HG03039 (cell line): ENCODE data around the gene ANKRD60.

Experiments
- ATAC-seq: cut with Tn5 transposase; IDR thresholded peaks from one replicate; pipeline ENCODE4 v1.9.1; 2021; ENCODE audit warnings: mild to moderate bottlenecking, moderate library complexity; ENCODE audit not compliant: unreplicated experiment

The ANKRD60 gene

DNA sequence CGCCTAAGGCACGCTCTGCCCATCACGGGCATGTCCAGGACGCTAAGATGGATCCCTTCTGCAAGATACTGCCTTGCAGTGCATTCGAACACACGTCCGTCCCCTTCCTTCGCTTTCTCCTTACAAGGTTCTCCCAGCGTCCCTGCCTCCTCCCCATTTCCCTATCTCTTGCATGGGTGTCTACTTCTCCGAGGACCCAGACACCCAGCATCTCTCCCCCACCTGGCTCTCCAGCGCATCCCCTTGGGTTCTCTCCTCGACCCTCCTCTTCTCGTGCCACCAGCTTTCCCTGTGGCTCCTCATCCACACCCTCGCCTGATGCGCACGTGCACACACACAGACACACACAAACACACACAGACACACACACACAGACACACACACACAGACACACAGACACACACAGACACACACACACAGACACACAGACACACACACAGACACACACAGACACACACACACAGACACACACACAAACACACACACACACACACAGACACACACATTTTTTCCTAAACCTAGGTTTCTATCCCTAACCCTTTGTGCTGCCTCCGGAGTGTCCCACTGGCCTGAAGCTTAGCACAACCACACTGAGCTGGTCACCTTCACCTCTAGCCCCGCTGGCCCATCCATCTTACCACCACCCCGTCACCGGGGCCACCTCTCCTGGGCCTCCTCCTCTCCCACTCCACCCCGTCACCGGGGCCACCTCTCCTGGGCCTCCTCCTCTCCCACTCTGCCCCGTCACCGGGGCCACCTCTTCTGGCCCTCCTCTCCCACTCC, 31.9 kb downstream of the ANKRD60 start:
- ATAC-seq = no peak

DNA sequence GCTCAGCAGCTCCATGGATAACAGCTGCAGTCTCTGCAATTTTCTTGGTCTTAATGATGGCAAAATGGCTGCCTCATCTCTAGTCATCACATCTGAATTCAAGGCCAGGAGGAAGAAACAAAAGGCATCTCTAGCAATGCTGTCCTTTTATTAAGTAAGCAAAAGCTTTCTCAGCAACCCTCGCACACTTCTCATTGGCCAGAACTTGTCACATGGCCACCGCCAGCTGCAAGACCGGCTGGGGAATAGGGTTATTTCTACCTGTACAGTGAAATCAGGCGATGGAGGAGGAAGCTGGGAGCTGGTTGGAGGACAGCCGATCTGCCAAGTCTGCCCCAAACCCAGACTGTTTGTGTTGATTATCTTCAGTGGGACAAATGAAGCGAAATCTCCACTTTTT, 33.4 kb downstream of the ANKRD60 start:
- no peak for ATAC-seq

DNA sequence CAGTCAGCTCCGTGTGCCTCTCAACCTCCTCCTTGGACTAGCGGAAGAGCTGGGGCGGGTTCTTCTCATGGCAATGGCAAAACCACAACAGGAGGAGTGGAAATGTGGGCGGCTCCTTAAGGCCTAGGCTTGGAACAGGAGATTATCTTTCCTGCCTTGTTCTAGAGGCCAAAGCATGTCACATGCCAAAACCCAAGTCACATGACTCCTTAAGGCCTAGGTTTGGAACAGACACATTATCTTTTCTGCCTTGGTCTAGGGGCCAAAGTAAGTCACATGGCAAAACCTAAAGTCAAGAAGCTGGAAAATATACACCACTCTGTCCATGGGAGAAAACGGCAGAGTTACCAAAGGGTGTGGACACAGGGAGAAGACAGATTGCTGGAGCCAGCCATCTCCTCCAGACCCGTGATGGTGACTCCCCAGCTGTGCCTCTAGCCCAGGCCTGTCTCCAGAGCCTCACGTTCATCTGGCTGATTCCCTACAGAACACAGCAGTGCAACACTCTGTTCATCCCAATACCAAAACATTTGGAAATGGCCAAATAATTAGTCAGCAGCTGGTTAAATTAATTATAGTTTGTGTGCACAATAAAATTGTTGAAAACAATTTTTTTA, 34.2 kb downstream of the ANKRD60 start:
- ATAC-seq = no peak

DNA sequence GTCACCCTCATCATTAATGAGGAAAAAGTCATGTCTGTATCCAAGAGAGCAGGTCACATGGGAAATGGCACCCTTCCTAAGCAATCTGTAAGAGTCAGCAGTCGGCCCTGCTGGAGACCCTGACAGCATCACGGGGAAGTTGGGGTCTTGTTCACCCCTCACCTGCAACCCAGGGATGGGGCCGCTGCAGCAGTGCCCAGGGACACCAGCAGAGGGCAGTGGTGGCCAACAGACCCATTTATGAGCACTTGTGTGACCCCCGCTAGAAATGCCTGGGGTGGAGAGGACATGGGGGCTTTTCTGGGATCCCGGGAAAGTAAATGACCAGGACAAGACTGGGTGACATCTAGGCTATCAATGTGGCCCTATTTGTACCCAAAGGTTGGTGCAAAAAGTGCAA, 35.9 kb downstream of the ANKRD60 start:
- ATAC-seq = no peak

DNA sequence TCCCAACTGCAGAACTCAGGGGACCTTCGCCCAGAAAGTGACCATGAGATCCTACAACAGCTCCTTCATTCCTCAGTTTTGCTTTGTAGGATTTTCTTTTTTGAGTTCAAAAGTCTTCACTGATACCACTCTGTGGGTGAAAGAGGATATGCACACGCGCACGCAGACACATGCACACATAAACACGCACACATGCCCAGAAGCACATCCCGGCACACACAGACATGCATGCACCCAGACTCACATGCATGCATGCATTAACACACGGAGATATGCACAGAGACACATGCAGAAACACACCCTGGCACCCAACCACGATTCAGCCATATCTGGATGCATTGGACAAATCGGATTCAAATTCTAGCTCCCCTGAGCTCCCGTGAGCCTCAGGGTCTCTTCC, 36.4 kb downstream of the ANKRD60 start:
- no peak for ATAC-seq

DNA sequence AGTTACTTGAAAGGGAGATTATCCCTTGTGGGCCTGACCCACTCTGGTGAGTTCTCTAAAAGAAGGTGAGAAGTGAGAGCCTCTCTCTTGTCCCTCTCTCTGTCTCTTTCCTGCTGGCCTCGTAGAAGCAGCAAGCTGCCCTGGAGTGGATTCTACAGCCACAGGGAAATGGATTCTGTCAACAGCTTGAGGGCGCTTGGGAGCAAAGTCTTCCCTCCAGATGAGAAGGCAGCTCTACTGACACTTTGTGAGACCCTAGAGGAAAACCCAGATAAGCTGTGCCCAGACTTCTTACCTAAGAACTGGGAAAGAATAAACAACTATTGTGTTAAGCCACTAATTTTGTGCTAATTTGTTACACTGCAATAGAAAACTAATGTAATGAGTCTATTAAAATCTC, 39.9 kb downstream of the ANKRD60 start:
- no peak for ATAC-seq

DNA sequence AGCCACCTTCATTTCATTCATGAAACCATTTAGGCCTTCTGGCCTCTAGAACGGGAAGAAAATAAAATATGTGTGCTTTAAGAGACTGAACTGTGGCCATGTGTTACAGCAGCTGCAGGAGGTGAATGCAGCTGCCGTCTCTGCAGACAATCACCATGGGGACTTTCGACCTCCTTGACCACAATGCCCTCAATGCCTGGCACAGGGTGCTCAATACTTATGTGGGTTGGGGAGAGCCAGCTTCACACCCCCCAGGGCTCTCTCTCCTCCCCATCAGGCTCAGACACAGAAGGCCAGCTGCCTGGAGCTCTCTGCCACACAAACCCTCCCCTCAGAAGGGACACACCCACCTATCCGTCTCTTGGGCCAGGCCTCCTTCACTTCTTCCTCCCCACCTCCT, 43.5 kb downstream of the ANKRD60 start:
- no peak for ATAC-seq

DNA sequence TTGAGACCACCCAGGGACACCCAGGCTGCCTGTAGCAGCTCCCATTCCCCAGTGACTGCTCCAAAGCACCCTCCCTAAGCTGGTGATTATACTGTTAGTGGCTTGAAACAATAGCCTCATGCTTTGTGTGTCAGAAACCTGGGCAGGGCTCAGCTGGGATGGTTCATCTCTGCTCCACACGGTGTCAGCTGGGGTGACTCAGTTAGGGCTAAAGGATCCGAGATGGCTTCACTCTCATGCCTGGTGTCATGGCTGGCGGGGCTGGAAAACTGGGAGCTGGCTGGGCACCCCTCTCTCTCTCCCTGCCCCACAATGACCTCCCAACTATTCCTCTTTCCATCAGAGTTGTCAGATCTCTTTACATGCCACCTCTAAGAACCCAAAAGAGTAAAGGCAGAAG, 44.4 kb downstream of the ANKRD60 start:
- ATAC-seq = no peak

DNA sequence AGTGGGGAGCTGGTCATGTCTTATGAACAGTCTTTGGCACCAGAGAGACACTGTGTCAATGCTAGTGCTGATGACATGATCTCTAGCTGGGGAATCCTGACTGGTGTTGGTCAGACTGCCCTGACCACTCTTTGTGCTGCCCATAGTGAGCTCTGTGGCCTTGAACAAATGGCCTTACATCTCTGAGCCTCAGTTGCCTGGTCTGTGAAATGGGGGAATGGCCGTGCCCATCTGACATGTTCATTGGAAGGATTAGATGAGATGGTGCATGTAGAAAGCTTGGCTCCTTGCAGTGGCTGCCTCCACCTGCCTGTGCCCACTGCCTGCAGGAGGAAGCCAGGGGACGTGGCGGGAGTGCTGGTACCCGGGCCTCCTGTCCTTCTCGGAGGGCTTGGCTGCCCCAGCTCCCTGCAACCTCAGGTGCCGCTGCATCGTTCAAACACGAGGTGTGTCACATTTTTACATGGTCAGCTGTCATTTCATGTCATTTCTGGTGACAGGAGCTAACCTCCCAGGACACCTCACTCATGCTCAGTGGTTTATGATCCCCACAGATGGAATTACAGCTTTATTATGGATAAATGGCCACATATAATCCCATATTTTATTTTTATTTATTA, 45.8 kb downstream of the ANKRD60 start:
- ATAC-seq = no peak

DNA sequence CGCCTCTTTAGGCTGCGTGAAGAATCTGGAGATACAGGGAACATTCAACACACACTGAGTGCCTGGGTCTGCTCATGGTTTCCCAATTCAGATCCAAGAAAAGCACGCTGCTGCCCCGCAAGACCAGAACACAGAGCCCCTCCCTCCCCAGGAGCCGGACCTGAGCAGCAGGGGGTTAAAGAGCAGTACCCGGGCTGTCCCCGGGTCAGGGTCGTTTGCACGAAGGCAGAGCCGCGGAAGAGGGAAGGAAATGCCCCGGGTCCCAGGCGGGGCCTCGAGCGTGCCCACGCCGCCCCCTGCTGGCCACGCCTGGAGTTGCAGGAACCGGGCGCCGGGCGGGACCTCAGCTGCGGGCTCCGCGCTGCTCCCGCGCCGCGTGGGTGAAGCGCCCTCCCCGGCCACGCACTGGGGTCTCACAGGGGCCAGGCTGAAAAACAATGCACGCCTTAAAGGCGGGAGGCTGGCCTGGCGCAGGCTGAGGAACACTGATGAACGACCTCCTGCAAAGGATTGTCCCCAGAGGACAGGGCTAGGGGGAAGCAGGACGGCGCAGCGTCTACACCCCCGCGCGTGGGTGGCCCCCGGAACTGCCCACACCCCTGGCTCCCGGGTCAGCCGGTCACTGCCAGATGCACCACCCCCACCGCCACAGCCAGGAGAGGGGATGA, 48.9 kb downstream of the ANKRD60 start:
- ATAC-seq = peak; percentile 54

DNA sequence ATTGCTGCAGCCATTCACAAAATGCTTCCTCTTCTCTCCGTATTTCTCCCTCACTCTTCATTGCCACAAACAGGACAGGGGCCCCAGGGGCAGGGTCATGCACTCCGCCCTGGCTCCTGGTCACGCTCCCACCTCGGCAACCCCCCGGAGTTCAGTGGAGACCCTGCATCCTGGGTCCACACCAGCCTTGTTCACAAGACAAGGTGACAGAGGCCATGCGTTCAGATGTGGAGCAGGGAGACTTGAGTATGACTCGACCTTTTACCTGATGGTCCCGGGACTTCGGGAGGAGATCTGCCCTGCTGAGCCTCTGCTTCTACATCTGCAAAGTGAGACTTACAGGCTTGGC, 49.4 kb downstream of the ANKRD60 start:
- no peak for ATAC-seq

DNA sequence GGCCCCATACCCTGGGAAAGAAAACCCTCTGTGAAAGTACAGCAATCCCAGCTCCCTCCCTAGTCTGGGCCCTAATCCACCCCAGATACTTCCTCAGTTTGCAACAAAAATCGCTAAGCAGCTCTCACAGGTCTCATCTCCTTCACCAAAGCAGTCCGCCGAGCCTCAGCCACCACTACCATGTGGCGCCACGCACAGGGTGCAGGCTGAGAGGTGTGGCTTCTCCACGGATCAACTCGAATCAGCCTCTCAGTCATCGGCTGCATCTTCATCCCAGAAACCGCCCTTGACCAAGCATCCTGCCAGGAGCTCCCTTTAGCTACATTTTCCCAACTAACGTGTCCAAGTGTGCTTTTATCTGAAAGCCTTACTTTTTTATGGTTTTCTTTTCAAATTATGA, 50.7 kb downstream of the ANKRD60 start:
- no peak for ATAC-seq

DNA sequence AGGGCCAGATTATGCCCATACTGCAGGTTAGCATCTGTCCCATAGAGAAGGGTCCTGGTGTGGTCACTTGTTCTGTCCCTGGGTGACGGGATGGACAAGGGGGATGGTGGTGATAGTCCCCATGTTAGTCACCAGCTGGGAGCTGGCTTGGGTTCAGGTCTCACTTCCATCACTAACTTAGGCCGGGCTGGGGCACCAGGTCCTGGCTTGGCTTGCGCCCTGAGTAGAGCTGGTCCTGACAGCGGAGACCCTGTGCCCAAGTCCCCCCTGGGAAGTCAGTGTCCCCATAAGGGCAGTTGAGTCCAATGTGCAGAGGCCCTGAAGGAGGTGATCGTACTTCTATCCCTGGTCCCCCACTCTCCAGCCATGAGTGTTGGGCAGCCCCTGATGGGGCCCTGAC, 52.6 kb downstream of the ANKRD60 start:
- no peak for ATAC-seq

DNA sequence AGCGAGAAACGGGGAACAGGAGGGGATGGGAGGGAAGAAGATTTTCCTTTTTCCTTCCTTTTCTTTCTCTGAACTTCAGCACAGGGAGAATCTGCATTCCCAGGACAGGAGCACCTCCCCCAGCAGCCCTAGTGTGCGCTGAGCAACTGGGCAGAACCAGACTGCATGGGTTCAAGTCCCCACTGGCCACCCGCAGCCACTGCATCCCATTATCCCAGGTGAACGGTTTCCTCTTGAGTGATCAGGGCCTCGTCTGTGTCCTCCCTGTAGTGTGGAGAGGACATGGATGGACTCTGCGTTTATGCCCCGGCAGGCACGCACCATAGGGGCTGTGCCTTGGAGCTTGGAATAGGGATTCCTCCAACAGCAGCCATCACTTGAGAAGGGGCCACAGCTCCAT, 53.0 kb downstream of the ANKRD60 start:
- no peak for ATAC-seq

DNA sequence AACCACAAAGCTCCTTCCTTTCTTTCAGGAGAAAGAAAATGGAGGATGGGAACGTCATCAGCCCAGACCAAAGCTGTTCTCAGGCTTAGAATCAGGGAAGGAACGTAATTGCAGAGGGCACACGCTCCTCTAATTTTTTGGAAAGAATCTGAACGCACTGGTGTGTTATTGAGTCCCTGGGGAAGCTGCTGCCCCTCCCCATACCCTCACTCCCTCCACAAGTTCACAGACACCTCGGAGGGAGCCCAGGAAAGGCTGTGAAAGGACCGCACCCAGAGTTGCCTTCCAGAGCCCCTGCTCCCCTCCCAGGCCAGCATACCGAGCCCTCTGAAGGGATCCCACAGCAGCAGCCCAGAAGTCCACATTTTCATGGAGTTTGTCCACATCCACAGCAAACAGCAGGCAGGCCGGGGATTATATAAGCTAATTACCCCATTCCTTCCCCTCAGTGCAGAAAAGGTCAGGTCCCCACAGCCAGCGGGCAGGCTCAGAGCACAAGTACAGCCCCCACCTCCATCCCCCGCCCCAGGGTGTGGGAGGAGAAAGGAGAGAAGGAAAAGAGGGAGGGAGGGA, 53.7 kb downstream of the ANKRD60 start:
- ATAC-seq = no peak

DNA sequence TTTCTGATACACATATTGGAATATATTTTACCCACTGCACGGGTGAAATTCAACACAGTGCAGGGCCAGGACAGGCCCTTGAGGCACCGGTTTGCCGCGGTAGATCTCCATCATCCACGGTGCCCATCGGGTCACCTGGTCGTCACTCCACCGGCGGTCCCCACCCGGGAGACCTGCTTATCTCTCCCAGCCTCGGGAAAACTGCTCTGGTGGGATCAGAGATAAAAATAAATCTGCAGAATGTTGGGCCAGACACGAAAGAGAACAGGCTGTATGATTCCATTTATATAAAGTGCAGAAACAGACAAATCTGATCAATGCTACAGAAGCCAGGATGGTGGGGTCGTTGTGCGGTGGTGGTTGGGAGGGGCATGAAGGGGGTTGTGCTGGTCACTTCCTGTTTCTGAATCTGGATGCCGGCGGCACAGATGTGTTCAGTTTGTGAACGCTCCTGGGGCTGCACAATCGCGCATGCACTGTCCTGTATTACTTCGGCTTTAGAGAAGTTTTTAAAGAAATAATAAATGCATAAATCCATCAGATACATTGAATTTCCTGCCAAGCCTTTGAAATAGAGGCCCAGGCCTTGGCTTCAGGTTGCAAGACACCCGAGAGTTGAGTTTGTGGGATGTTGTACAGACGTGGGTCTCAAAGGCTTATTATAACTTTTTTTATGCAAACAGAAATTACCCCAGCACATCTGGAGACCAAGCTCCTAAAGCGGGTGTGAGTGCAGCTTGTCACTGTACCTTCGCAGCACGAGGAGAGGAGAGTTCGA, 54.3 kb downstream of the ANKRD60 start:
- no peak for ATAC-seq

DNA sequence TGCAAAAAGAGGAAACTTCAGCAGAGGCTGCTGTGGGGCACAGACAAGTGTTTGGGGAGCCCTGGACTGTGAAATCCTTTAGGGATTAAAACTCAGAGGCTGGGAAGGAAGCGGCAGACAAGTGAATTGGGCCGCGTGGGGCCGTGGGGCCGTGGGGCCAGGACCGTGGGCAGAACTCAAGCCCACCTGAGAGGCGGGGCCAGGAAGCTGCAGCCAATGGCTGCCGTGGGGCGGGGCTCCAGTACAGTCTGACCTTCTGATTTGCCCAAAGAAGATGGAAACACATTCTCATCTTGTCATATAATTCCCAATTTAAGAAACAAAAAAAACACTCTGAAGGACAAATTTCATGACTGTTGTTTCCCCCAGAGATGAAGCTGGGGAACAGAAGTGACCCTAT, 55.4 kb downstream of the ANKRD60 start:
- no peak for ATAC-seq

DNA sequence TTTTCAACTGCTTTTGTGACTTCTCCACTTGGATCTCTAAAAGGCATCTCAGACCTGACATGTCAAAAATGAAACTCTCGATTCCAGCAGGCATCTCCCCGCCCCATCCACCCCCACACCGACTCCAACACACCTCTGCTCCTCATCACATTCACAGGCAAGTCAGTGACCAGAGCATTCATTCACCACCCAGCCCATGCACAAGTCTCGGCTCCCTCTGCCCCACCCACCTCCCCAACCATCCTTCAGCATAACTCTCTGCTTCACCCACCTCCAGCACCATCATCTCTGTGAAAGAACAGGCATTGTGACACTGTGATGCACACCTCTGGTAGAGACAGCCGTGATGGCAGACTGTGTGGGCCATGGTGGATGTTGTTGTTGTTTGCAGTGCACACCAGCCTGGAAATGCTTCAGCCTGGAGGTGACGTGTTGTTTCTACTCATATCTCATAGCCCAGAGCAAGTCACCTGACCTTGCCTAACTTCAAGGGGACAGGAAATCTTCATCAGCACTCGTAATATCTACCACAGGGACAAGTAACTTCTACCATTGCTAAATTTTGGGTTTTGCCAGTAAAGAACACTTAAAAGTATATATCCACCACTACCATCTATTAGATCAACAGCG, 56.5 kb downstream of the ANKRD60 start:
- no peak for ATAC-seq

DNA sequence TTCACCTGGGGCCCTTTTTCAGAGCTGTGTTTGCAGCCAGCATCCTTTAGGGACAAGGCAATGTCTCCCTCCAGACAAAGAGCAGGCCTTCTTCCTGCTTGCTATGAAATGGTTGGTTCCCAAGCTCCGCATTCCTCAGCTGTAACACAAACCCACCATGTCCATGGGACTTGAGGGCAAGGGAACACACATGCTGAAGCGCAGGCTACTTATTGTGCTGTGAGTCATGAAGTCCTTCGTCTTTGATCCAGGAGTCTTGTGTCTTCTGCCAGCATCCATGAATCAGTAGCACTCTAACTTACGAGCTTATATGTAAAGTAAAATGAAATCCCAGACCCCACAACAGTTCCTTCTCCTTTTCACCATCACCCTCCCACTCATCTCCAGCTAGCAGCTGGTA, 59.0 kb downstream of the ANKRD60 start:
- no peak for ATAC-seq

DNA sequence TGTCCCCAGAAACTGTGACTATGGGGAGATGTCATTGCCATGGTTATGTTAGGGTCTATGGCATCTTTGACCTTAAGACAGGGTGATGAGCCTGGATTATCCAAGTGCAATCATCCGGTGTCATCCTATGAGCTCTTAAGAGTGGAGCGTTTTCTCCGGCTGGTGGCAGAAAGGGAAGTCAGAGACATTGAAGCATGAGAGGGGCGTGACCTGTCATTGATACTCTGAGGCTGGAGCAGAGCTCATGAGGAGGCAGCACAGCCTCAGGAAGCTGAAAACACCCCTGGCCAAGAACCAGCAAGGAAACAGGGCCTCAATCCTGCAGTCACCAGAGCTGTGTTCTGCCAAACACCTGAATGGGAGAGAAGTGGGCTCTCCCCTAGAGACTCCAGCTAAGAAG, 59.6 kb downstream of the ANKRD60 start:
- no peak for ATAC-seq
